ENCODE results near the gene ALG12.

GRCh38 chr22:49906799-49907290, 11.4 kb downstream of the ALG12 start:
- TF ChIP-seq CTCF (conservative IDR thresholded peaks at IDR 0.05 in 1 of 2, IDR thresholded peaks at IDR 0.05 in 1 of 2; ENCODE audit: extremely low read depth in 1 of 2, insufficient read depth in 1 of 2, low read depth in 1 of 2, low read length in 2 of 2) (no peak), EZH2 (IDR thresholded peaks at IDR 0.05; ENCODE audit: borderline replicate concordance, low read length) (no peak)
